T-helper 1 cell (primary cell): Measurements from ENCODE around the gene TRIM52.

Experiments
- DNase-seq, 5 donors: peaks; one replicate each; pipeline ENCODE4 v3.0.0-alpha.2; 2012 to 2020

TRIM52 gene

DNA sequence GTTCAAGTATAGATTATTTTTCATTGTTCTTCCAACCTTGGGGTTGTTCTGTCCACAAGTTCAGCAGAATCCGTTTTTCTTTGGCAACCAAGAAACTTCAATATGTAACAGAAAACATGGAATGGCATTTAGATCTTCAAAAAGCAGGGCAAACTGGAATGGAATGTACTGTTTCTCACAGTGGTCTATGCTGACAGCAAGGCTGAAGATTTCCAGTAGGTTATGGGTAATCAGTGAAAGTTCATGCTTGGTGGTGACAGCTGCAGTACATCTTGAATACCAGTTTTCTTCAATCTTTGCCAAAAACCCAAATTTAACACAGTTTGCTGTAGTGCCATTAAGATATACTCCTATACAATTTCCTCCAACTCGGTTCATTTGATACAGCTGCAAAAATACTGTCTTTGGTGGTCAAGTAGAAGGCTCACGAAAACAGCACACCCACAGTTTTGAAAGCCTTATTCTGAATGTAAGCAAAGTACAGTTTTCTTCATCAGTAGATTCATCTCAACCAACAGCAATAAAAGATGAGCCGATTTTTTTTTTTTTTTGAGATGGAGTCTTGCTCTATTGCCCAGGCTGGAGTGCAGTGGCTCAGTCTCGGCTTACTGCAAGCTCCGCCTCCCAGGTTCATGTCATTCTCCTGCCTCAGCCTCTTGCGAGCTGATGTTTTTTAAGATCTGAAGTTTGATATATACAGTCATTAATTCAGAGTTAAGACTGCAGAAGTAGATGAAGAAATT lies 4.9 kb downstream of the TRIM52 start:
- DNase-seq = no peak

DNA sequence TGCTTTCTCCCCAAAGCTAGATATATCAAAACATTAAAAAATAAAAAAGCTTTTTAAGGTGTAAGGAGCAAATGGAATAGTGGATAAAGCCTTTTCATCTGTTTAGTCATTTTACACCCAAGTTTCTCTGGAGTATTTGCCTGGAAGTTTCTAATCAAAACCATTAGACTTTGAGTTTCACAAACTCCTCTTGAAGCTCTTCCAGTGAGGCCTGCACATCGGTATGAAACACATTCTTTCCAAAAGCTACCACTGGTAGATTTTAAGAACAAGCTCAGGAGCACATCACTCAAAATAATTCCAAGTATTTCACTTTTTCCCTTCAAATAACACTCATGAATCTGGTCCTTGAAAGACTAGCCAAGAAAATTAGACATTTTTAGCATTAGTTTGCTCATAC lies 5.7 kb downstream of the TRIM52 start:
- no peak for DNase-seq

GRCh38 chr5:181248277-181248676 lies 12.7 kb downstream of the TRIM52 start:
- DNase-seq = no peak

GRCh38 chr5:181246276-181247049 lies 14.5 kb downstream of the TRIM52 start:
- peak; percentile 53 to 84 (median 59) for DNase-seq

DNA sequence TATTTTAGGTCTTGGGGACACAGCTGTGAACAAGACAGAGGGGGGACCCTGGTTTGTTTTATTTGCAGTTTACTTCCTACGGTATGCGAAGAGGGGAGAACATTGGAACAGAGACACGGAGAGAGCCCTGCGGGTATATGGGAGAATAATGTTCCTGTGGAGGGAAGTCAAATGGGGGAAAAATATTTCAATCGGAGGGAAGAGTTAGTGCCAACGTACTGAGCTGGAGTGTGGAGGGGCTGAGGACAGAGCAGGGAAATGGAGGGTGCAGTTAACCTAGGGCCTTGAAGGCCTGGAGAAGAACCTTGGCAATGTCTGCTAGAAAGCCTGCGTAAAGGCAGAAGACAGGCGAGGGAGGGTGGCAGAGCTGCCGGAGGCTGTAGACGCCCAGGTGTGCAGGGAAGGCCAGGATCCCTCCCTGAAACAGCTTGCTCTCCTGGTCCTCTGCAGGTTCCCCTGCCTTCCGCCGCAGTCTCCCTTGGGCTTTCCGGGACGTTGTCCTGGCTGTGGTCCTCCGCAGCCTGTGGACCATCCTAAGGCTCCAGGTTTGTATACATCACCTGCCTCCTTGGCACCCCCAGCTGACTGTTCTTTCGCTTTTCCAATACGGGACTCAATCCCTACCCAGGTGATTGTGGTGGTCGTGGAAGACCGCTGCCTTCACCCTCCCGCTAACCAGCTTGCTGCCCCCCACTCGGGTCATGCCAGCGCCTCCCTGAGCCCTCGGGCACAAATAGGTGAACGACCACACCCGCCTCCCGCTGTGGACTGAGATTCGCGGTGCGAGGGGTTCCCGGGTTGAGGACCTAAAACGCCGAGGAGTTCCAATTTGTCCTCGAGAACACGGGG lies 15.3 kb downstream of the TRIM52 start:
- no peak for DNase-seq

- DNase-seq = peak; percentile 76 to 92 (median 87)
These were observed 17.2 kb downstream of the TRIM52 start, which contains the start of gene RACK1 for GRCh38 chr5:181243564-181244343. TSS of gene RACK1 (minus strand) at chr5:181243906. CDS start at chr5:181243800, 106 bp downstream.

GRCh38 chr5:181243018-181243563 lies 17.9 kb downstream of the TRIM52 start:
- DNase-seq = peak in 1 of 5 donors; percentile 36

- no peak for DNase-seq
These were observed 18.9 kb downstream of the TRIM52 start for GRCh38 chr5:181242031-181242451.

DNA sequence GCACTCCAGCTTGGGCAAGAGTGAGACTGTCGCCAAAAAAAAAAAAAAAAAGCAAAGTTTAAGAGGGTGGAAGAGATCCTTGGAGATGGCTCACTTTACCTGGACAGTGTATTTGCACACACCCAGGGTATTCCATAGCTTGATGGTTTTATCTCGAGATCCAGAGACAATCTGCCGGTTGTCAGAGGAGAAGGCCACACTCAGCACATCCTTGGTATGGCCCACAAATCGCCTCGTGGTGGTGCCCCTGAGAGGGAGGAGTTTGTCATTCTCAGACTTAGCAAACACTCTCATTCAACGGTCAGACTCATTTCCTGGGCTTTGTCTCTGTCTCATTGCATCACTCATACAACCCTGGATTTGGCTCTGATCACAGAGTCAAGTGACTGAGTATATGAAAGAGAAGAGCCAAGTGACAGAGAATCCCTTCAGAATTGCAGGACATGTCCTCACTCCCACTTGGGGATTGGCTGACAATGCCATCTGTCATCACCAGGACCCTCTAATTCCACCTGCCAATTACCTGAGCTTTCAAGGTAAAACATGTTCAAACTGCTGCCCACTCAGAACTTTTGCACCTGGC lies 19.5 kb downstream of the TRIM52 start:
- peak in 1 of 5 donors; percentile 88 for DNase-seq

GRCh38 chr5:181239062-181239663 lies 21.8 kb downstream of the TRIM52 start:
- DNase-seq = no peak

DNA sequence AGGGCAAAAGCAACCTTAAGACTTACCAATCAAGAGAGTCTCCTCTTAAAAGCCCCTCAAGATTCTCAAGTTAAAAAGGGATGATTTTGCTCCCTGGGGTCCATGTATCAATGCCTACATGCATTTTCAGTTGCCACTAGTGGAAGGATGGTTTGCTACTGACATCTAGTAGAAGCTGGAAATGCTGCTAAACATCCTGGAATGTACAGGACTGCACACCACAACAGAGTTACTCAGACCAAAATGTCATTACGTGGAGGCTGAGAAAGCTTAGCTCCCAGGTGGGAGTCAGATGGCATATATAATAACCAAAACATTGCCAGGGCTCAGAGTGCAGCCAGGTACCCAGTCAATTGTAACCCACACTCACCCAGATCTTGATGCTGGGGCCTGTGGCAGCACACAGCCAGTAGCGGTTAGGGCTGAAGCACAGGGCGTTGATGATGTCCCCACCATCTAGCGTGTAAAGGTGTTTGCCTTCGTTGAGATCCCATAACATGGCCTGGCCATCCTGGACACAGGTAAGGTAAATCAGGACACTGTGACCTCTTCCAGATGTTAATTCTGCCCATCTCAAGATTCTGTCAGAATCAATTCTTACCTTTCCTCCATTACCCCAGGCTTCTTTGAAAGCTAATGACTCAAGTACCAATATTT lies 23.1 kb downstream of the TRIM52 start:
- no peak for DNase-seq

DNA sequence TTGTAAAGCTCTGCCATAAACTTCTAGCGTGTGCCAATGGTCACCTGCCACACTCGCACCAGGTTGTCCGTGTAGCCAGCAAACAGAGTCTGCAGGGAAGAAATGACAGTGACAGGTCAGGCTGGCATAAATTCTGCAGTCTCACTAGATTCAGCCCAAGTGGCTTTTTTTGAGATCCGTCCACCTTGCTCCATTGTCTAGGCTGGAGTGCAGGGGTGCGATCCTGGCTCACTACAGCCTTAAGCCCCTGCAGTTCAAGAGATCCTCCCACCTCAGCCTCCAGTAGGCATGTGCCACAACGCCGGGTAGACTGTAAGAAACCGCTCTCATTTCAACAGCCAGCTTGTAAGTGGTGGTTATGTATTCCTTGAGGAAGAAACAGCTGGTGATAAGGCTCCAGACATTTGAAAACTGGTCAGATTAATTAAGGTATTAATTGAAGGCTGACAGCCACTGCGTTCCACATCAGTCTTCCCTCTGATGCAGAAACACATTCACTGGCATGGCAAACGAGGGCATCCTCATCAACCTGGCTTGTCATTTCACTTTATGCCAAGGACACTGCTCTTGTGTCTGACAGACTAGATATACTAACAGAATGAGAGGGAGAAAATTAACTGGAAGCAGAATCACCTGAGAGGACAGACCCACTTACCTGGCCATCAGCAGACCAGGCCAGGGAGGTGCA lies 23.8 kb downstream of the TRIM52 start:
- DNase-seq = no peak

DNA sequence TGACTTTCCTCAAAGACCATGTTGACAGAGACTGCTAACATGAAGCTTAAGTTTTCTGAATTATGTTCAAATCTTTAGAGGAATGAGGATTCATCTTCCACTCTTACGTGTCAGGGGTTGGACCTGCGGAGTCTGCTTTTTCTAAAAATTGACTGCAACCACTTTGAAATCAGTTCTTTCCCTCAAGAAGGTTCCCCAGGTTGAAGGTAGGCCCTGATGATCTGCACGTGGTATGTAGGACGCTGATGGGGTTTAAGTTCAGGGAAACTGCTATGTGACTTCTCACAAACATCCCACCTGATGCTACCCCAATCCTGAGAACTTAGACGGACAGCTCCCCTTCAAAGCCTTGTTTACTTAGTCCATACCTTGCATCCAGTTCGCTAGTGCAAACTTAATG lies 24.5 kb downstream of the TRIM52 start:
- DNase-seq = no peak

DNA sequence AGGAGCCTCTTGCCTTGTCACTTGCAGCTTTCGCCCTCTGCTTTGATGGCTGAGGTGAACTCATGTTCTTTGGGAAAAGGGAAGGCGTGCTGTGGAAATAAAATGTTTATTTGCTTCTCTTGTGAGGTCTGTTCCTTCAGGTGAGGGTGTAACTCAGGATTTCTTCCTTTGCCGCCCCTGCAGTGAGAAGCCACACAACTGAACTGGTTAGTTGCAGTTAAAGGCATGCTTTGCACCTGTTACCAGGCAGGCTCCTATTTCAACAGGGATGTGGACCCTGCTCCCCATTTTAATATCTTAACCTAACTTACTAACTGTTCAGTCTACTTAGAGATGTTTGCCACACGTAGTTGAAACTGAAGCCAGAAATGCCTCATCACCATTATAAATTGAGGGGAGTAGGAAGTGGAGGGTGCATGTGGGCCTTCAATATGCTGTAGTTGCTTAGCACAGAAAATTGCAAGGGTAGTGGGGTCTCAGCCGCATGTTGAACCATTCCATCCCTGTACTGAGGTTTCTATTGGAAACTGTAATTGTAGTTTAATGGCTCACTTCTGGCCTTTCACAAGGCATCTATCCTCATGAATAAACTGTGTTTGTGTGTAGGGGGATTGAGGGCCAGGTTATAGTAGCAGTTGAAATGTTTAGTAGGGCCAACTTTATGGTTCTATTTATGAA lies 25.1 kb downstream of the TRIM52 start:
- DNase-seq = no peak

DNA sequence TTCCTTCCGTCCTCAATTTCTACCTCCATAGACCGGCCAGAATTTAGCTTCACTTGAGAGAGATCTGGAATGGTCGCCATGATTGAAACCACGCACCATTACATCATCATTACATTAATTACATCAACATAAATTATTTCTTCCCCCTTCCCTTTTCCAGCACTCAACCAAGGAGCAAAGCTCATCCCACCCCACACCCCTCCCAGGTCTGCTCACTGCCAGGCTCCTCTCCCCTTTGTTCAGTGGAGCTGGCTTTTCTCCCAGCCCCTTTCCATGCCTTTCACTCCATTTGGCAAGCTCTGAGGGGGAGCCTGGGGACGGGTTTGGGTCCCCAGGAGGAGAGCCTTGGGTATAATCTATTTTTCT lies 25.6 kb downstream of the TRIM52 start:
- DNase-seq = no peak

DNA sequence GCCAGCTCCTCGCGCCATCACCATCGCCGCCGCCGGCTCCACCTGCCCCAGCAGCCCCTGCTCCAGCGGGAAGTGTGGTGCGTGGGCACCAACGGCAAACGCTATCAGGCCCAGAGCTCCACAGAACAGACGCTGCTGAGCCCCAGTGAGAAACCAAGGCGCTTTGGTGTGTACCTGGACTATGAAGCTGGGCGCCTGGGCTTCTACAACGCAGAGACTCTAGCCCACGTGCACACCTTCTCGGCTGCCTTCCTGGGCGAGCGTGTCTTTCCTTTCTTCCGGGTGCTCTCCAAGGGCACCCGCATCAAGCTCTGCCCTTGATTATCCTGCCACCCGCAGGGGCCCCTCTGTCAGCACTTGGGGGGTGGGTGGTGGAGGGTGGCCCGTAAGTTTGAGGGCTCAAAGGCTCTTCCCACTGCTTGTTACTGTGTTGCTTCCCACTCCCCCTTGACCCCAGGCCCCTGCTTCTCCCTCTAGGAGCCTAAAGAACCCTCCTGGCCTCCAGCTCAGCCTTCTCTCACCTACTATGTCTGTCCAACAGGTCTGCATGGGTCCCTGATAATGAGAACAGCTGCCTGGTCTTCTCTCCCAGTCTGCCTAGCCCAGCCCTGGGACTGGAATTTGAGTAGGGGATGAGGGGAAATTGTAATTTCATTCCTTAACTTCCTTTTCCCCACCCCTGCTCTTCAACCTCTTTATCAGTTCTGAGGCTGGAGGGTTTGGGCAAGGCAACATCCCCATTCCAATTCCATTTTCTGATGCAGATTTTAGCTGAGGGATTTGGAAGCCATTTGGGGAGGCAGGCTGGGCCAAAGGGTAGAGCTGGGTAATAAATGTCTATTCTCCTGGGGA lies 26.3 kb downstream of the TRIM52 start:
- no peak for DNase-seq

- no peak for DNase-seq
These were observed 27.0 kb downstream of the TRIM52 start for GRCh38 chr5:181233801-181234454.
